HG02981 (cell line): Measurements from ENCODE around the gene NLGN1.

Source experiments
- ATAC-seq: cut with Tn5 transposase; IDR thresholded peaks from one replicate; pipeline ENCODE4 v1.9.1; 2021; ENCODE audit warnings: mild to moderate bottlenecking, moderate library complexity; ENCODE audit not compliant: unreplicated experiment

The NLGN1 gene

DNA sequence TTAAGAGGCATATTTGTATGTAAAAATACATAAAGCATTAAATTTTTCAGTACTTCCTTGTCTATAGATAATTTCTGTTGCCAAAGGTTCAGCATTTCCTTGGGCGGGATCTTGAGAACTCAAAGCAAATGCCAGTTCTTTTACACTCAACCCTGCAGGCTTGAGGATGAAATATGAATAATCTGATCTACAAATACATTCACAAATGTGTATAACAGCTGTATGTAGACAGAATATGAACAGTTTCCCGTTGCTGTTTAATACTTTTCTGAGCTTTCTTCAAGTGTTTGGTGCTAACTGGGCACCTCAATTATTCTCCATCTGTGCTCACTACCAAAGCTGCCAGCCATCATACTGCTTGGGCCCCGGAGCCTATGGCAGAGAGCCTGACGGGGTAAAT is 661.3 kb downstream of the NLGN1 start:
- ATAC-seq: no peak

DNA sequence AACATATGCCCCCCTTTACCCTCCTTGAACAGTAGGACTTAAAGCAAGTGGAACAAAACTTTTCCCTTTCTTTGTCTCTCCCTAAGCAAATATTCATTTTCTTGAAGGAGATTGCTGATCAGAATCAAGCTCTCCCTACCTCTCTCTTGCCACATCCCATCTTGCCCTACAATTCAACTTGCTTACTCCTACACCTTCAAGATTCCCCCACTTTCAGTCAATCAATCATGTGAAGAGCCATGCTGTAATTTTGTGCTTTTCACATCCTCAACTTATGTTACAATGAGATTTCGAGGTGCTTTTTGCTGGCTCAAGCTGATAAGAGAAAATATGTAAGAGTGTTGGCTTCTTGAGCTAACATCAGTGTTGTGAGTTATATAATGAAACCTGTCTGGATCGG is 662.9 kb downstream of the NLGN1 start:
- no peak for ATAC-seq

DNA sequence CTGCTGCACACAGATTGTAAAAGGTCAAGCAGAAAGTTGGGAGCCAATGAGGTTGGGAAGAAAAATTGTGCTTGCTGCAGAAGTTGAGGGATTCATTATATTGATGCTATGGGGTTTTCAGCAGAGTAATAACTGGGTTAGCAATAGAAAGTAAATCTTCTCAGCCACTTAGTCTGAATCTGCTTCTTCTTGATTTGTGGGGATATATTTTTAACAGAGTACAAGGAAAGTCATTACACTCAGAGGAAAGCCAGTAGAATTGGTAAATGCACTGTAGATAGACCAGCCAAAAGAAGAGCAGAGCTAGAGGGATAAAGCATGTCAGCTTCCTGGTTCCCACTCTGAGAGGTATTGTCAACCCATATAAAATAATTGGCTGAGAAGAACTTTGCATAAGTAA is 663.6 kb downstream of the NLGN1 start:
- ATAC-seq: no peak

DNA sequence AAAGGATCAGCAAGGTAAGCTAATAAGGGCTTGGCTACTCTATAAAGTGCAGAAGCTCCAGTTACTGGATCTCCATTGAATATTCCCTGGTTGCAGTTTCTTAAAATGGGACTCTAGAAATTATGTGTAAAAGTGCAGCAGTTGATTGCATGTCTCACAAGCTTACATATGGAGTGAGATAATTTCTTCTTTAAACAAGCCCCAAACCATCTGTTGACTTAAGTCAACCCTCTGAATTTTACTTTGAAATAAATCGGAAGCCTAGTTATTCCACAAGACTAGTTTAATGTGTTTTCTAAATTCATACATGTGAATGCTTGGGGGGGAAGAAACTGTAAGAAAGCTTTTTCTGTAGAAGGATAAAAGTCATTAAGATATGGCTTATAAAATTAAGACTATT is 664.2 kb downstream of the NLGN1 start:
- no peak for ATAC-seq

DNA sequence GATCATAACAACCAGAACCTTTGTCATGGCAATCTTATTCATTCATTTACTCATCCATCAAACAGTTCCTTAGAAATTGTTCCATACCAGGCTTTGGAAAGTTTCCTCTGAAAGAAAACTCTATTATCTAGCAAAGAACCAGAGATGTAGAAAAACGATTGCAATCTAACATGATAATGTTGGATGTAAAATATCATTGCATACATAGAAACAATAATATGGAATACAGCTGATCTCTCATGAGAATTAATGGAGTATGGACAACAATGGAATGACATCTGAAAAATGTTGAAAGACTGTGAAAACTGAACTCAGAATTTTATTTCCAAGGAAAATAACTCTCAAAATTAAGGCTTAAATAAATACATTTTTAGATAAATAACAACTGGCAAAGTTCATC is 665.4 kb downstream of the NLGN1 start:
- no peak for ATAC-seq

DNA sequence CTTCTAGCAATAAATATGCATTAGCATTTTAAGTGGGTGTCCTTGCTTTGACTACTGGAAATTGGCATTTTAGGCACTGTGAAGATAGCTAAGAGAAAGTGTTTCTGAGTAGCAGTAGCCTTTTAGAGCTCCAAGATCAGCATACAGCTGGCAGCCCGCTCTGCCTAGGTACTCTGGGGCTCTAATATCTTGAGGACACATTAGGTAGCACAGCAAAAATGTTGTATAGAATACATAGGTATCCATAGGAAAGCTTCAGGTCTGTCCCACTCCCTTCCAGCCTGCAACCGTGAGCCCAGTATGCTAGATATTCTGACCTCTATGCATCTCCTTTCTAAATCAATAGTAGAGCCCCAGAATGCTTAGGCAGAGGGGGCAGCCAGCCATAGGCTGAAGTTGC is 670.5 kb downstream of the NLGN1 start:
- ATAC-seq: no peak

DNA sequence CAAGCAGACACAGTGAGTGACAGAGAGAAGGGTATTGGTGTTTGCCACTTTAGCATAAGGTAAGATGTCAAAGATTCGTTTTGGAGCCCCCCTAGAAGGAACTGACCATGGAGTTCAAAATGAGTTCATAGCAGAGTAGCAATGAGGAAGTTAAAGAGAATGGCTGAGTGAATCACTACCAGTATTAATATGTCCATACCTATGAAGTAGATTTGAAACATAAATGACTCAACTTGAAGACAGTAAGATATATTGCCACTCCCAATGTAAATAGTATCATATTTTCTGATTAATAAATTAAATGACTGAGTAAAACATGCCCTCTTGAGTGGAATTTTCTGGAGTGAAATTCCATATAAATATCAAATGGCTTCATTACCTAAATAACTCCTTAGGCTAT is 675.1 kb downstream of the NLGN1 start:
- ATAC-seq: no peak

DNA sequence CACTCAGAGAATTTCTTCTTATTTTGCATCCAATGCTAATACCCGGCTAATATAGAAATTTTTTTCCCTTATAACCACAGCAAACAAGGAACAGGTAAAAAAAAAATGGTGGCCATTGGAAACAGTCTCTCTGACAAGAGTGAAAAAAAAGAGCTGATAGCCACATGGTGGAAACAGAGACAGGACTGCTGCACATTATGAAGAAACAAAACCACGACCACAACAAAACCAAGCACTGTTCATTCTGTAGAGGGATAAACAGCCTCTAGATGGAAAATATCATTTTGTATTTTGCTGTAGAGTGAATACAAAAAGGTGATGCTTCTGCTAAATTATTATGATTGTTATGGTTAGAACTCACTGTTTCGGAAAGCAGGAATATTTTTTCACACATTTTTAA is 686.2 kb downstream of the NLGN1 start:
- no peak for ATAC-seq

DNA sequence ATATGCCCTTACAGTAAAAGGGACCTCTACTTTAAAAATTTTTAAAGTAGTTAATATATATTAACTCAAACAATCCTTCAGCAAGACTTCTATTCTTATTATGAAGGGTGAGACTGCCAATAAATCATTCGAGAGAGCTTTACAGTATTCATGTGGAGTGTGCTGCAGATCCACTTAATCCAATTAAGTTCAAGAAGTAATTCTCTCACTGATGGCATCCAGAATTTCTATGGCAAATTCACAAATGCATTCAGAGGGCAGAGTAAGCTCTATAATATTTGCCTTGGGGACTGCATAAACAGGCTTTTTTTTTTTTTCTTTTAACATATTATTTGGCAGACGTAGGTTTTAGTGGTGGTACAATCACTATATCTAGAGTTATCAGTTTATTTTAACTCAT is 692.0 kb downstream of the NLGN1 start:
- ATAC-seq: no peak

DNA sequence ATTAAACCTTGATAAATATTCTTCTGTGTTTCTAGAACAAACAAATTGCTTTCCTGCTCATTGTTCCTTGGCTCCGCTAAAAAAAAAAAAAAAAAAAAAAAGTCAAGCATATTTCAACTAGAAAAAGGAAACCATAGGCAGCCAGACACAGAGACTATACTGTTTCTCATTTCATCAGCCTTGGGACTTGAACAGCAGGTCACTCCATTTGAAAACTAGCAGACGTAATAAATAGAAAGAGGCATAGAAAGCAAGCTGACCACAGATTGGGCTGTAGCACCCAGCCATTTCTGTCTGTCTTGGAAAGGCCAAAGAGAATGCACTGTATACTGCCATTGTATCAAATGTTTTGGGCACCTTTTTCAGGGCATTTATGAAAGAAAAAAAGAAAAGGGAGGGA is 697.1 kb downstream of the NLGN1 start:
- no peak for ATAC-seq

DNA sequence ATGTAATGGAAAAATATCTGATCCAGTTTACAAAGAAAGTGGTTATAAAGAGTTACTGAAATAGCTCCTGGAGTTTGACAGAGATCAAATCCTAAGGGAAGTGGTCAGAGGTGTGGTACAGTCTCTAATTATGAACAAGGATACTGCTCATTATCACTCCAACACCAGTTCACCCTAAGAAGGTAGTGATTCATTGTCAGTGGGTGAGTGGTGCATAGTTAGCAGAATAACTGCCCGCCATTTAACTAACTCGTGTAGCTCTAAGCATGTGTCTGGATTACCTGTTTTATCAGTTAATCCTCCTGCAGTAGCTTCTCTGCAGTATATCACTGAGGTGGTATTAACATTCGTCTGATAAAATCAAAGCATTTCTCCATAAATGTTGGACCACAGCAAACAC is 700.1 kb downstream of the NLGN1 start:
- ATAC-seq: no peak

DNA sequence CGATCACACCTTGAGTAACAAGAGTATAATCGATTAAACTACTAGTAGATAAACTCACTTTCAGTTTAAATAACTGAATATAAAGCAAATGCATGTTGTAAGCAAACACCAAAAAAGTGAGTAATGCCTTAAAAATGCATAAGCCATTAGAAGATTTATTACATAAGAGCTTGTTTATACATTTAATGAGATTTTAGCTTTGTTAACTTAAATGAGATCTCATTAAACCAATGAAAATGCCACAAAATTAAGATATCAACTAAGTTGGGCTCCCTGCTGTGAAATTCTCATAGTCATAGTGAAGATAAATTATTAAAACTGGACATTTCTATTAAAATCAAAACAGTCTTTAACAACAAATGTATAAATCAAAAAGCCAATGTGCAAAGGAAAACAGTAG is 701.2 kb downstream of the NLGN1 start:
- ATAC-seq: no peak

DNA sequence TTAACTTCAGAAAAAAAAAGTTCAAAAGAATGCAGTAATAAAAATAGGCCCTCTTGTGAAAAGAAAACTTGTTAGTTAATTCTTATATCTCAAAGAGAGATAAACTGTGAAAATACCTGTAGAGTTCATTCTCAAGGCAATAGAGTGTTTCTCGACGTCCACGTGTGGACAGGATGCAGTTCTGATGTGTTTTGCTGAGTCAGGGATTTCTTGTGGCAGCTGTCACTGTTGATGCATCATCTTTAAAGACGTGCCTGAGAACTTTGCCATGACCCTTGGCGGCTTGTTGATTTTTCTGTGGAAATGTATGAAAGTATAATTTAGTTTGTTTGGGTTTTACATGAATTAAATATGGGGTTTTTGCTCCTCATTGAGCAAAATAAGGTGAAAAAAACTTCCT is 702.2 kb downstream of the NLGN1 start:
- no peak for ATAC-seq

DNA sequence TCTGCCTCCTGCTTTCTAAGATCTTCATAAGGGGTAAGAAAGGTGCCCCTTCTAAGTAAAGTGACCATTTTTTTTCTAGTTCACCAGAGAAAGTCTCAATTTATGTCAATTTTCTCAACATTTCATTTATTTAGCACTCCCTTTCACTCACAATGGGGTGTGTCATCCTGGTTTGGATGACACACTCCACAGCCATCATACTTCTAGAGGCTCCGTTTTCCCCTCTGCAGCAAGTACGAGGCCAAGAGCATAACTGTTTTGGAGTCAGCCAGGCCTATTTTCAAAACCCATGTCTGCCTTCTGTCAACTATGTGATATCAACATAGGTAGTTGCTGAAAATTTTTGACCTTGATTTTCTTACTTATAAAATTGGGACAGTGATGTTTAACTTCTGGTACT is 703.2 kb downstream of the NLGN1 start:
- no peak for ATAC-seq

DNA sequence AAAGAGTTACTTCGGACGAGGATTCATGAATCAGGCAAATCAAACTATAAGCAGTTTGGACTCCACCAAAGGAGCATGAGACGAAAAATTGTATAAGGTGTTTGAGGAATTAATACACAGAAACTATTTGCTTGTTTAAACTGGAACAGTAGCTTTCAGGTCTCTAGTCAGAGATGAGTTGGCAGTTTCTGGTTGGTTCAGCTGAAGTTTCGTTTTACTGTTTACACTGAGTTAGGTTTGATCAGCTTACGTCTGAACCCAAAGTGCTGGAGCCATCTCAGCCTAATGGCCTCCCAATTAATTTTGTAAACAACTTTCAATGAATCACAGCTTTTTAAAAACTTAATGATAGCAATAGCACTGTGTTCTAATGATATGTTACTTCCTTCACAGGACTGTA is 703.7 kb downstream of the NLGN1 start:
- no peak for ATAC-seq

DNA sequence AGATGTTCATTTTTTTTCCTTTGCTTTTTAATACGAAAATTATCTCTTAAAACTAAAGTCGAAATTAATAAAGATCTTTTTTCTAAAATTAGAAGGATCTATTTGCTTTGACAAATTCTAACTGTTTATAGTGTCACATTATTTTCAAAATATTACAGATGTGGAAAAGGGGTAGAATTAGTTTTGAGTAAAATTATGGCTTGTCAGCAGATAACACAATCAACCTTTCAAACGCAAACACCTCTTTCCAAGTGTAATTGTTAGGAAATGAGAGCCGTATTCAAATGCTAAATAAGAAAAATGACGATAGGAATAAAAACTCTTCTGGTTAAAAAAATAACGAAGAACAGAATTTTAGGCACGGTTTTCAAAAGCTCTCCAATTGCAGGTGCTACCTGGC is 704.7 kb downstream of the NLGN1 start:
- ATAC-seq: no peak

DNA sequence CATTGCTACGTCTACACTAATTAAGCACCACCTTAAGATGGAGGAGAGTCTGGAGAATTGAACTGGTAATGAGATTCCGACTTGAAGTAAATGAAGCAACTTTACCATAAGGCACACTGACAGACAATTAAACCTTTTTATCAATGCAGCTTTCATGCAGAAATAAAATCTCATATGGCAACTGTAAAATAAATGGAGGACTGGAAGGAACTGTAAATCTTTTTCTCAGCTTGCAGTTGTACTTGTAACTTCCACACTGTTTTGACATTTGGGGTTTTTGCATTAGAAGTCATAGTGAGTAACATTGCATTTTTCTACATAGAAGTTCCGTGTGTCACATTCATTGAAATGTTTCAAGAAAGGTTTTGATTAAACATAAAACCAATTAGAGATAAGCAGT is 705.3 kb downstream of the NLGN1 start:
- no peak for ATAC-seq

DNA sequence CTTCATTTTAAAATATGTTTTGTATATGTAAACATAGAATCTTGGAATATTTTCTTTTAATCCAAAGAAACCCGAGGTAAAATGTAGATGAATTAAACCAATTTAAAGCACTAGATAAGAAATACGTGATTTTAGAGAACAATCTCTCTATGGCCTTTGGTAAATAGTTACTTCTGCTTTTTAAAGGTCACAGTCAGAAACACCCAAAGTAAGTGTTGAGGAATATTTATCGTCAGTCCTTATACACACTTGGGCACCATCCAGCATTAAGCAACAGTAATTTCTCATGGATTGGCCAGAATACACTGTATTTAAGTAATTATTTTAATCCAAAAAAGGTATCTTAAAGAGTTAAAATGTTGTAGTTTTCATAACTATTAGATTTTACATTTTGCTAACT is 713.2 kb downstream of the NLGN1 start:
- ATAC-seq: no peak

DNA sequence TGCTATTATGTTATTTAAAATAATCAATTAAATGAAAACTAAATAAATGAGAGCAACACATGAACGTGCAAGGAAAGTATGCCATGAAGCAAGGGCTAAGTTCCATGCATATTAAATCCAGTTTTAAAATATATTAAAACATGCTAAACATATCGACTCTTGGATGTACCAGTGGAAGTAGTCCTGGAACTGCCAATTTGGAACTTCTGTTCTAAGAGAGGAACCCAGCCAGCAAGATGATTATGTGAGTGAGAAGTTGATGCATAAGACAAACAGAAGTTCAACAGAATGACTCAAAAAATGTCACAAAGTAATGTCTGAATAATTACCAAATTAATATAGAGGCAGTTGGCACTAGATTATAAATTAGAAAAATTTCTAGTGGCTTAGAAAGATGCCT is 714.2 kb downstream of the NLGN1 start:
- ATAC-seq: no peak

DNA sequence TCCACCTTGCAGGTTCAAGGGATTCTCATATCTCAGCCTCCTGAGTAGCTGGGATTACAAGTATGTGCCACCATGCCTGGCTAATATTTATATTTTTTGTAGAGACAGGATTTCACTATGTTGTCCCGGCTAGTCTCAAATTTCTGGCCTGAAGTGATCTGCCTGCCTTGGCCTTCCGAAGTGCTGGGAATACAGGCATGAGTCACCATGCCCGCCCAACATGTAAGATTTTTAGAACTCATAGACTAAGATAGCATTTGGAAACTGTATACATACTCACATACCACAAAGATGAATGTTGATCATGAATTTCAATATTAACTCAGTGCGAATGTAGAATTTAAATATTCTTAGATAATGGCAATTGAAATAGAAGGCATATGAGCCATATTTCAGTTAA is 718.9 kb downstream of the NLGN1 start:
- ATAC-seq: no peak

DNA sequence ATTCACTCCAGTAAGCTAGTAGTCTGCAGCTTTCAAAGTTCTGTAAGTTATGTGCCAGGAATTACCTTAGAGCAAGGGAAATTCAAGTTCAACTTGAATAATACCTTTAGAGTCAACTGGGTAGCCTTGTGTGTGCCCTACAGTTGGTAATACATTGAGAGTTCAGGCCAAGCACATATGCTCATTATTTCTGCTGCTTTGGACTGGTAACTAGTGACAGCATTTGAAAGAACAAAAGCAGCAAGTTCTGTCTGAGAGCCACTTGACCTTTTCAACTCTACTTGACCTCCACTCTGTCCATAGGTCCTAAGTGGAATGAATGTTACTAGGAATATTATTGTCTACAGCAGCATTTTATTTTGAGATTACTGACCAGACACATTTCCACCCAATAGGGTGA is 723.5 kb downstream of the NLGN1 start:
- ATAC-seq: no peak

DNA sequence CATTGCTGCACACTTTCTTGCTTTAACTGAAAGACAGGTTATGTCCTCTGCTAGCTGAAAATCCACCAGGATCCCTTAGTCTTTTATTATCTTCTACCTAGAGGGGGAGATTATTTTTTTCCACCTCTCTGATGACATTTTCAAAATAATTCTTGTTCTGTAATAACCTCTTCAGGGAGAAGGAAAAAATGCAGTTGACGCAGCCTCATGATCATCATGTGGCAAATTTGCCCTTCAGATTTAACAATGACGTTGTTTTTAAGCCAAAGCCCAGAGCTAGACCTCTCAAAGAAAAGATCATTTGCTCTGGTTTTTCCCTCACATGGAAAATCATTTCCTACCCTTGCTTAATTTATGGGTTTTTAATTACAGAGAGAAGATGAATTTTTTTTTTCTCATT is 724.9 kb downstream of the NLGN1 start:
- ATAC-seq: no peak

DNA sequence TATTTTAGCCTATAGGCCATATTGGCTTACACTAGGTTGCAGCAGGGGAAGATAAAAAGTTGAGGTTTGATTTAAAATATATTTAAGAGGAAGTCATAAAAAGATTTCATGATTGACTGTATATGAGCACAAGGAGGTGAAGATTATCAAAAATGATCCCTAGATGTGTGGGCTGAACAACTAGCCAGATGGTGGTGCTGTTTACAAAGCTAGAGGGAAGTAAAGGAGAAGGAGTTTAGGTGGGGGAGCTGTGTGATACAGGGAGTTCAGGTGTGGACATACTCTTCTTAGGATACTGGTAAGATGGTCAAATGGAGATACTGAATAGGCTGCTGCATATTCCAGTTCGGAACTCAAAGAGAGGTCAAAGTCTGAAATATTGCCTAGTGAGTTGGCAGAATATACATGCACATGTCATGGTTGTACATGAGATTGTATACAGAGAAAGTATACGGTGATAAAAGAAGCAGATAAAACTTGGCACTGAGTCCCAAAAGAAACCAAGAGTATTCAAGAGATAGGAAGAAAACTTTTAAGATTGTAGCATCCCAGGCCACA is 727.8 kb downstream of the NLGN1 start:
- no peak for ATAC-seq
